Measurements from ENCODE around the gene CMYA5. TPM values are rescaled to one million over a fixed set of nuclear protein-coding genes. Genes with fewer than 3 reads are reported as not detected.

Gene CMYA5
- total and polyA plus RNA-seq, 4 donors = 1.3 to 2.9 (median 2.0) TPM

DNA sequence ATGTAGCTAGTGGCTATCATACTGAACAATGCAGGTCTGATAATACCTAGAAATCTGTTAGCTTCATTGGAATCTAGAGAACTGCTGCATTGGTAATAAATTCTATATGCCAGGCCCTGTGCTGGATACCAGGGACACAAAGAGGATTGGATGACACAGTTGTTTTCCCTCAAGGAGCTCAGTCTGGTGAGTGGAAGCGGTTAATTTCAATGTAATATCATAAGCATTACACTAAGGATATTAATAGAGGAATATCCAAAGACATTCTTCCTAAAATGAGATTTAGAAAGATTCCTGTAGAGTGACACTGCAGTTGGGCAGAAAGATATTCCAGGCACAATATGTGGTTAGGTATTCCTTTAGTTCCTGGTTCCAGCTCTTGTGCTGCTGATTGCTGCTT, 5.9 kb downstream of the CMYA5 start (continued):
- TF ChIP-seq ZBTB33 (IDR thresholded peaks at IDR 0.05) = no peak
- no peak for TF ChIP-seq SP1 (IDR thresholded peaks at IDR 0.05)
- no peak for TF ChIP-seq EGR1 (IDR thresholded peaks at IDR 0.05; ENCODE audit: low read depth in 2 of 2)
- TF ChIP-seq, protein P1, sequence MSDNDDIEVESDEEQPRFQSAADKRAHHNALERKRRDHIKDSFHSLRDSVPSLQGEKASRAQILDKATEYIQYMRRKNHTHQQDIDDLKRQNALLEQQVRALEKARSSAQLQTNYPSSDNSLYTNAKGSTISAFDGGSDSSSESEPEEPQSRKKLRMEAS (IDR thresholded peaks at IDR 0.05) = no peak
- TF ChIP-seq FOXA2 (IDR thresholded peaks at IDR 0.05) = no peak
- TF ChIP-seq GABPA (IDR thresholded peaks at IDR 0.05 in 1 of 2, conservative IDR thresholded peaks at IDR 0.05 in 1 of 2) = no peak

DNA sequence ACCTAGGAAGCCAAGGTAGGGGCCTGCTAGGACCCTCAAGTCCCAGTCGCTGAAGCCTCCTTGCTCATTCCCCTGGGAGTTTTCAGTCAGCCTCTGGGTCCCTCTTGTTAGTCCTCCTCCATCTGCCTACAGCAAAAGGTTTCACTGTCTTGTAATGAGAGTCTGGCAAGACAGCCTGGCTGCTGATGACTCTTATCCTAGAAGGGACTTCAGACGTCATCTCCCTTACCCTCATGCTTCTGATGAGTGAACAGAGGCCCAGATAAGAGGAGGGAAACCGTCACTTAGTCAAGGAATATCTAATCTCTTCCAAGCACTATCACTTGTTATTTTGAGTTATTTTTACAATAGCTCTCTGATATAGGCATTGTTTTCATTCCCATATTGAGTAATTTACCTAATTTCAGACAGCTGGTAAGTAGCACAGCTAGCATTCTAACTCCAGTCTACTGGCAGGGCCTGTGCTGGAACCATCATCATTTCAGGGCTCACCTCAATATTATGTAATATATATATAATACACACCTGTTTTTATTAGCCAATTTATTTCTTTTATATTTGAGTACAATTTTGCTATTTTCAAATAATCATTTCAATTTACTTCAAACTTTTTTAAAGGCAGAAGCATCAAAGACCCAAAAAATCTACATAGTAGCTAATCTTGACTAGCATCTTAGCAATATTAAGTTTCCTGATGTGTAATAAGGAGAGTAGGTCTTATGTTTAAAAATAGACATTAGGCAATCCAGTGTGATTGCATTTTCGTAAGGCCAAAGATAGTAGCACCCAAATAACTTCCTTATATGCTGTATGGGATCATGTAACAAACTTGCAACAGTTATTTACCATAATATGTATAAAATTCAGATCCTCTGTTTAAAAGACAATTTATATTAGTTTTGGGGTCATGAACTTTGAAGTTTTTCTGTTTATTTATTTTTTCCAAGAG, 7.9 kb downstream of the CMYA5 start:
- 77% methylated on average over 4 of the region's 4 CpGs for WGBS
- Histone ChIP-seq H3K9me3 (ENCODE audit: control insufficient read depth in 4 of 4, low read length in 3 of 4) (no peaks in the 10 kb centered on the region), H3K27me3 (ENCODE audit: control insufficient read depth in 4 of 4, insufficient read depth in 4 of 4, low read length in 3 of 4) (no peaks in the 10 kb centered on the region), H3K9ac (ENCODE audit: low read depth in 1 of 2, low read length in 2 of 2) (no peak overlapping the region), H3K27ac (ENCODE audit: low read depth in 1 of 2, low read length in 2 of 2) (no peak overlapping the region), H3K36me3 (ENCODE audit: control insufficient read depth in 4 of 4, insufficient read depth in 3 of 4, low read depth in 1 of 4, low read length in 3 of 4) (no peaks in the 10 kb centered on the region), H3K4me1 (ENCODE audit: control insufficient read depth in 4 of 4, insufficient read depth in 4 of 4, low read length in 3 of 4) (peaks cover 0 to 1% (median 0%) of the 10 kb centered on the region in 4 donors), H3K4me3 (ENCODE audit: low read depth in 1 of 3, low read length in 3 of 3) (no peak overlapping the region)
- TF ChIP-seq SP1 (IDR thresholded peaks at IDR 0.05) (no peak), RAD21 (IDR thresholded peaks at IDR 0.05) (no peak), GABPA (IDR thresholded peaks at IDR 0.05 in 1 of 2, conservative IDR thresholded peaks at IDR 0.05 in 1 of 2) (no peak), NR2F2 (IDR thresholded peaks at IDR 0.05) (no peak)
- no peak for DNase-seq (ENCODE audit: low spot score)

DNA sequence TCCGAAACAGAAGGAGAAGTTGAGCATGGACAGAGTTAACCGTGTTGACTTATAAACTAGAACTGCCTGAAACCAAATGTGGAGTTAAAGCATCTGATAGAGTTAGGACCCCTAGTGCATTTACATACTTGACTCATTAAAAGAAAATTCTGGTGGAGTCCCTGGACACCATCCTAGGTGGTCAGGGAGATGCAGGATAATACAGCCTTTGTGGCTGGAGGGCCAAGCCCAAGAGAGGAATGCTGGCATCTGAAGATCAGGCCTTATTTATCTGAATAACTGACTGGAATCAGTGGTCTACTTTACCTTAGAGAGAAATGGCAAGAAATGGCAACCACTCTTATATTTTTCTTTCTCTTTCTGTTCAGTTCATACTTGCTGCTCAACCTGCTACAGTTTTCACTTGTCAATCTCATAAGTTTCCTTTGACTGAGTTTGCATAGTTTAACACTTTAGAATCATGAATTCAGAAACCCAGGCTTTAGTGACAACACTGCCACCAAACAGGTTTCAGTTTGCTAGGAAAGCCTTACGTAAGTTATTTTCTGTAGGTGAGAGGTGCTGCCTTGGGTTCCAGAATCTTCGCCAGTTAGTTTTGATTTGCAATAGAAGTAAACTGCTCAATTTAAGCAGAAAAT, 10.2 kb downstream of the CMYA5 start:
- Histone ChIP-seq H3K9me3 (ENCODE audit: control insufficient read depth in 4 of 4, low read length in 3 of 4) (no peaks in the 10 kb centered on the region), H3K36me3 (ENCODE audit: control insufficient read depth in 4 of 4, insufficient read depth in 3 of 4, low read depth in 1 of 4, low read length in 3 of 4) (no peaks in the 10 kb centered on the region), H3K27me3 (ENCODE audit: control insufficient read depth in 4 of 4, insufficient read depth in 4 of 4, low read length in 3 of 4) (no peaks in the 10 kb centered on the region), H3K27ac (ENCODE audit: low read depth in 1 of 2, low read length in 2 of 2) (no peak overlapping the region), H3K4me1 (ENCODE audit: control insufficient read depth in 4 of 4, insufficient read depth in 4 of 4, low read length in 3 of 4) (peaks cover 0 to 7% (median 0%) of the 10 kb centered on the region in 4 donors), H3K9ac (ENCODE audit: low read depth in 1 of 2, low read length in 2 of 2) (no peak overlapping the region), H3K4me3 (ENCODE audit: low read depth in 1 of 3, low read length in 3 of 3) (no peak overlapping the region)
- DNase-seq (ENCODE audit: low spot score) = no peak
- WGBS = 96% methylated on average over 4 of the region's 4 CpGs
- TF ChIP-seq FOXA1 (IDR thresholded peaks at IDR 0.05) = no peak
- TF ChIP-seq HNF4G (IDR thresholded peaks at IDR 0.05) = no peak
- TF ChIP-seq JUND (IDR thresholded peaks at IDR 0.05) = no peak
- no peak for TF ChIP-seq FOXA2 (IDR thresholded peaks at IDR 0.05)
